HG02623 (cell line): ENCODE data around the gene CD44.
"Not testable (repeated sequence)": the region's sequence is repeated elsewhere in the genome, so short reads cannot be mapped to it uniquely, and the experiment has no call there.

ENCODE experiments used
- ATAC-seq: cut with Tn5 transposase; IDR thresholded peaks from one replicate; pipeline ENCODE4 v1.9.1; 2021; ENCODE audit warnings: moderate library complexity; ENCODE audit not compliant: unreplicated experiment

Gene CD44

GRCh38 chr11:35207471-35208403 is 68.8 kb downstream of the CD44 start:
- ATAC-seq: no peak

GRCh38 chr11:35208795-35209194 is 69.8 kb downstream of the CD44 start:
- ATAC-seq: no peak

- no peak for ATAC-seq
These were observed 72.0 kb downstream of the CD44 start for GRCh38 chr11:35210876-35211546.

DNA sequence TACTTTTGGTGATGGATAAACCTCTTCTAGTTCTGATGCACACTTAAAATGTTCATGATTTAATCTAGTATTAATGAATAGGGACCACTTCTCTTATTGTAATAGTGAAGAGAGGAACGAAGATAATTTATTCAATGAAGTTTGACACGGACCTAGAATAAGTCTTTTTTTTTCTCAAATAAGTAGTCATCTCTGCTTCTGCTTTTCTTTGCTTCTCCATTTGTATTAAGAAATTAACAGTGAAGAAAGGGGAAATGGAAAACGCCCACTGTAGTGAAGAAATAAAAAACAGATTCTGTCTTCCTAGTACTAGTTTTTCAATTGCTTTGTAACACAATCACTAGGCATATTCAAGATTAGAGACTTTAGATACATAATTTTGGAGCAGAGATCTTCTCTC is 73.0 kb downstream of the CD44 start:
- ATAC-seq: no peak

DNA sequence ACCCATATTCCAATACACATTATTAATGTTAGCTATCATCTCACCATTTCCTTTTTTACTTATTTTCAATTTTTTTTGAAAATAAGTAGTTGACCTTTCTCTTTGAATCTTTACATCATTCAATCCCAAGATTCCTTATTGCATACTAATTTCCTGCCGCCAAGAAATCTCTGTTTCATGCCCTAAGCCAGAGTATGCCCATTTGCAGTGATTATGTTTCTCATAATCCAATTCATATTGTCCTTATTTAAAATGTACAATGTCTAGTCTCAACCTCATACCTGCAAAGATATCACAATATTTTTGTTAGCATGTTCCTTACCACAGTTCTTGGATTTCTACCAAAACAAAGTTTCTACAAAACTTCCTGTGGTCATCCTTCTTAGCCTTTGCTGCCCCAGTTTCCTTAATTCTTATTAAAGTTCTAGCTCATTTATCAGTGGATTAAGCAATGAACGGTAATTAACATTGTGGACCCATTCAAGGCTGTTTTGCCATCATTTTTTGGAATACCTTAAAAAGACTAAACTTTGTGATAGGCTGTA is 75.3 kb downstream of the CD44 start:
- ATAC-seq: no peak

DNA sequence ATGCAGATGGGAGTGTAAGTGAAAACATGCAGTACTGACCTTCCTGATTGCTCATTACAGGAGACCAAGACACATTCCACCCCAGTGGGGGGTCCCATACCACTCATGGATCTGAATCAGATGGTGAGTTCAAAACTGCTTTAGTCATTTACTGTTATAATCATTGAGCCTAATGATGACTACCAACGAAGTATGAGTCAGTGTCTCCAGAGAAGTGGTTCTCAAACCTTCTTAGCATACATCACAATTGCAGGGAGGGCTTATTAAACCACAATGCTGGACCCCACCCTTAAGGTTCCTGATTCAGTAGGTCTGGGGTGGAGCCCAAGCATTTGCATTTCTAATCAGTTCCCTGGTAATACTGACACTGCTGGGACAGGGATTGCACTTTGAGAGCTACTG is 75.8 kb downstream of the CD44 start:
- no peak for ATAC-seq

DNA sequence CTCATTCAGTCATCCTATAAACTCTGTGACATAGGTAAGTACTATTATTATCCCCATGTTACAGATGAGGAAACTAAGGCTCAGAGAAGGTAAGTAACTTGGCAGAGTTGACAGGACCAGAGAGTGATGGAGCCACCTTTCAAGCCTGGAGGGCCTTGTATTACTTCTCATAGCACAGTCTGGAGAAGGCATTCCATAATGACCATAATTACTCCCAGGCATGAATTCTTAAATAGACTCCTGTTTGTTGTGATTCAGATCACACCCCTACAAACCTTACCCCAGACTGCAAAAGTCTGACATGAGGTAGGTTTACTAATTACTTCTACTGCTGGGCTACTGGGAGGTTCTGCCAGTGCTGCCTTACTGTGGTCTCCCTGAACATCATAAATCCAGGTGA is 77.0 kb downstream of the CD44 start:
- ATAC-seq: no peak

- ATAC-seq: no peak
These were observed 78.1 kb downstream of the CD44 start for GRCh38 chr11:35216962-35217678.

GRCh38 chr11:35218956-35219355 is 80.0 kb downstream of the CD44 start:
- ATAC-seq: no peak

DNA sequence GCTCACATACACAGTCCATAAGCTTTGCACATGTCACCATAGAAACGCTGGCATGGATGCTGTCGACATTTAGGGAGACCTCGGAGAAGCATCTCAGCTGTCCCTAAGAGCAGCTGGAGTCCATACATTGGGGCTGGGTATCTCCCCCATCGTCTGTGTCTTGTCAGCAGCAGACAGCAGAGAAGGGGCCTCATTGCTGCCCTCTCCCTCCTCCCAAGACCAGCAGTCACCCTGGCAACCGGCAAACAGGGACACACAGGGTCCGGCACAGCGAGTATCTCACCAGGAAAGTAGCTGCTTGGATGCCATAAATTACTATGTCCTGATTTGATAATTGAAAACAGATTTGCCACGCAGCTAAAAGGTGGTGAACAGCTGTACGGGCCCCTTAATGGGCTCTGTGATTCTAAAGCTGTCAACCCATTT is 84.4 kb downstream of the CD44 start:
- no peak for ATAC-seq

- ATAC-seq: no peak
These were observed 85.0 kb downstream of the CD44 start for GRCh38 chr11:35223991-35224390.

DNA sequence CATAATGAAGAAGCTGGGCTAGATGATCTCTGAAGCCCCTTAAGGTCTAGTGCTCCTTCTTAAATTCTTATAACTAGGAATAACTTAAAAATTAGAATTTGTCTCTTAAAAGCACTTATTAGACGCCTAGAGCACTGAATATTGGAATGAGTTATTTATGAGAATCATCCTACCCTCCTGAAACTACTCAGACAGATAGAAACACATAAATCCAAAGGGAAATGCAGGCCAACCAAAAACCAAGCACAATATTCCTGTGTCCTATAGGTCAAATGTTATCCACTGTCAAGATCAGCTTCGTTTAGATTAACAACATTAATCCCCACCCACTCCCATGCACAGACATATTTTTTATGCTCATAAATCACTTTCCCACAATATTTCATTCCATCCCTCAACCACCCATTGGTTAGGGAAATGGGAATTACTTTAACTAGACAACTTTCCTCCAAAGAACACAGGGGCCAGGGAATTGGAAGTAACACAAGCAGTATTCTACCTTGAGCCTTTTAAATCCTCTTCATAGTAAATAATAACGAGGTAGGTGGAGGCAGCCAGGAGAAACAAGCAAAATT is 87.1 kb downstream of the CD44 start:
- ATAC-seq: no peak

DNA sequence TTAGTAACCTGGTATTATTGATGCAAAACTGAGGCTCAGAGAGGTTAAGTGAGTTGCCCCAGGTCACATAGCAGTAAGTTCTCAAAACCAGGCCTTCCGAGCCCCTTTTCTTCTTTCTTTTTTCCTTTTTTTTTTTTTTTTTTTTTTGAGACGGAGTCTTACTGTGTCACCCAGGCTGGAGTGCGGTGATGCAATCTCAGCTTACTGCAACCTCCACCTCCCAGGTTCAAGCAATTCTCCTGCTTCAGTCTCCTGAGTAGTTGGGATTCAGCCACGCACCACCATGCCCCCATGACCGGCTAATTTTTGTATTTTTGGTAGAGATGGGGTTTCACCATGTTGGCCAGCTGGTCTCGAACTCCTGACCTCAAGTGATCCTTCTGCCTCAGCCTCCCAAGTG is 87.8 kb downstream of the CD44 start:
- ATAC-seq: not testable (repeated sequence)

- ATAC-seq: no peak
These were observed 88.8 kb downstream of the CD44 start for GRCh38 chr11:35227576-35228327.

- no peak for ATAC-seq
These were observed 89.4 kb downstream of the CD44 start for GRCh38 chr11:35228328-35228725.

DNA sequence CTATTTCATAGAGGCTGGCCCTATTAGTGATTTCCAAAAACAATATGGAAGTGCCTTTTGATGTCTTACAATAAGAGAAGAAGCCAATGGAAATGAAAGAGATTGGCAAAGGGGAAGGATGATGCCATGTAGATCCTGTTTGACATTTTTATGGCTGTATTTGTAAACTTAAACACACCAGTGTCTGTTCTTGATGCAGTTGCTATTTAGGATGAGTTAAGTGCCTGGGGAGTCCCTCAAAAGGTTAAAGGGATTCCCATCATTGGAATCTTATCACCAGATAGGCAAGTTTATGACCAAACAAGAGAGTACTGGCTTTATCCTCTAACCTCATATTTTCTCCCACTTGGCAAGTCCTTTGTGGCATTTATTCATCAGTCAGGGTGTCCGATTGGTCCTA is 91.4 kb downstream of the CD44 start:
- no peak for ATAC-seq

DNA sequence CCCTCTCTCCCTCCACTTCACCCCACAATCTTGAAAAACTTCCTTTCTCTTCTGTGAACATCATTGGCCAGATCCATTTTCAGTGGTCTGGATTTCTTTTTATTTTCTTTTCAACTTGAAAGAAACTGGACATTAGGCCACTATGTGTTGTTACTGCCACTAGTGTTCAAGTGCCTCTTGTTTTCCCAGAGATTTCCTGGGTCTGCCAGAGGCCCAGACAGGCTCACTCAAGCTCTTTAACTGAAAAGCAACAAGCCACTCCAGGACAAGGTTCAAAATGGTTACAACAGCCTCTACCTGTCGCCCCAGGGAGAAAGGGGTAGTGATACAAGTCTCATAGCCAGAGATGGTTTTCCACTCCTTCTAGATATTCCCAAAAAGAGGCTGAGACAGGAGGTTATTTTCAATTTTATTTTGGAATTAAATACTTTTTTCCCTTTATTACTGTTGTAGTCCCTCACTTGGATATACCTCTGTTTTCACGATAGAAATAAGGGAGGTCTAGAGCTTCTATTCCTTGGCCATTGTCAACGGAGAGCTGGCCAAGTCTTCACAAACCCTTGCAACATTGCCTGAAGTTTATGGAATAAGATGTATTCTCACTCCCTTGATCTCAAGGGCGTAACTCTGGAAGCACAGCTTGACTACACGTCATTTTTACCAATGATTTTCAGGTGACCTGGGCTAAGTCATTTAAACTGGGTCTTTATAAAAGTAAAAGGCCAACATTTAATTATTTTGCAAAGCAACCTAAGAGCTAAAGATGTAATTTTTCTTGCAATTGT is 92.3 kb downstream of the CD44 start:
- no peak for ATAC-seq

DNA sequence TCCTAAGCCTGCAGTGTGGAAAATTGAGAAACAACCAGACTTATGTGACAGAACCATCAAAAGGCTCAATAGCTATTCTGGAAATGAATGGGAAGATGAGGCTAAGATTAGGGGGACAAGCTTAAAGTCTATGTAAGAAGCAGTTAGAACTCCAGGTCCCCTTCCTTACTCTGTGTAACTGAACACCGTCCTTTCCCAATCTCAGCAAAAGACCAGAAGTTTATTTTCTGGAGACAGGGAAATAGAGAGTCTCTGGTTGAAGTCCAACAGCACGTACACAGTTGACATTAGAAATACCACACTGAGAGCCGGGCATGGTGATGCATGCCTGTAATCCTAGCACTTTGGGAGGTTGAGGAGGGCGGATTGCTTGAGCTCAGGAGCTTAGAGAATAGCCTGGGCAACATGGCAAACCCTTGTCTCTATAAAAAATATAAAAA is 93.9 kb downstream of the CD44 start:
- no peak for ATAC-seq

GRCh38 chr11:35233518-35233917 is 94.5 kb downstream of the CD44 start:
- no peak for ATAC-seq
